CD8-positive, alpha-beta memory T cell (primary cell): ENCODE results near the gene SHMT2. TPM values are rescaled to one million over a fixed set of nuclear protein-coding genes. Genes with fewer than 3 reads are reported as not detected.

Source experiments
- CTCF ChIA-PET: fragments of 350-600 bp; sonication (Branson Sonifier 250); formaldehyde crosslinking; loops from one replicate; lab custom pipeline; 2021; ENCODE audit warnings: antibody characterized with exemption; lab: Charles Lee
- POLR2A ChIA-PET: fragments of 350-600 bp; sonication (Branson Sonifier 250); formaldehyde crosslinking; loops from one replicate; lab custom pipeline; 2021; ENCODE audit warnings: antibody characterized with exemption; lab: Charles Lee
- DNase-seq, 5 donors: peaks; one replicate each; pipeline versions ENCODE4 v3.0.0 to v3.0.0-alpha.2; 2020 to 2022; ENCODE audit warnings: mixed read lengths in 1 of 5
- H3K27ac ChIP-seq: one replicate; pipeline ENCODE4 v1.7.0; 2013; ENCODE audit warnings: low read depth, mild to moderate bottlenecking, low read length, moderate library complexity
- H3K27me3 ChIP-seq: 2 replicates; pipeline ENCODE4 v1.7.0; 2013; ENCODE audit warnings: low read length, mild to moderate bottlenecking; ENCODE audit not compliant: insufficient read depth, poor library complexity, severe bottlenecking
- H3K36me3 ChIP-seq: 2 replicates; pipeline ENCODE4 v1.7.0; 2013; ENCODE audit warnings: mild to moderate bottlenecking, low read length, moderate library complexity; ENCODE audit not compliant: insufficient read depth
- H3K4me1 ChIP-seq: 2 replicates; pipeline ENCODE4 v1.7.0; 2013; ENCODE audit warnings: mild to moderate bottlenecking, low read length, moderate library complexity; ENCODE audit not compliant: insufficient read depth
- H3K4me3 ChIP-seq: 2 replicates; pipeline ENCODE4 v1.7.0; 2013; ENCODE audit warnings: mild to moderate bottlenecking, low read length
- H3K9me3 ChIP-seq: 2 replicates; pipeline ENCODE4 v1.7.0; 2013; ENCODE audit warnings: mild to moderate bottlenecking, low read length
- H3K27ac Mint-ChIP-seq, 8 donors: one replicate each; pipeline ENCODE4 v1.8.0; 2020 to 2021; ENCODE audit warnings: mixed read lengths in 8 of 8, mild to moderate bottlenecking in 6 of 8, inconsistent platforms in 3 of 8, moderate library complexity in 3 of 8
- H3K27me3 Mint-ChIP-seq, 2 donors: one replicate each; pipeline ENCODE4 v1.8.0; 2020 to 2021; ENCODE audit warnings: mixed read lengths in 2 of 2, mild to moderate bottlenecking in 1 of 2, moderate library complexity in 1 of 2
- H3K36me3 Mint-ChIP-seq, 3 donors: one replicate each; pipeline ENCODE4 v1.8.0; 2020 to 2021; ENCODE audit warnings: mixed read lengths in 3 of 3, inconsistent platforms in 1 of 3, mild to moderate bottlenecking in 1 of 3
- H3K4me1 Mint-ChIP-seq, 3 donors: one replicate each; pipeline ENCODE4 v1.8.0; 2020 to 2021; ENCODE audit warnings: mixed read lengths in 3 of 3, inconsistent platforms in 1 of 3, mild to moderate bottlenecking in 1 of 3
- H3K4me3 Mint-ChIP-seq, 7 donors: one replicate each; pipeline ENCODE4 v1.8.0; 2020 to 2021; ENCODE audit warnings: mixed read lengths in 7 of 7, mild to moderate bottlenecking in 6 of 7, moderate library complexity in 4 of 7, inconsistent platforms in 2 of 7
- H3K9me3 Mint-ChIP-seq, 5 donors: one replicate each; pipeline ENCODE4 v1.8.0; 2020 to 2022; ENCODE audit warnings: mixed read lengths in 5 of 5, mild to moderate bottlenecking in 3 of 5, moderate library complexity in 2 of 5, inconsistent platforms in 1 of 5
- polyA plus RNA-seq: library from polyadenylated mRNA; unstranded; fragments of 300-500 nt; fragmentation: Illumina TruSeq; gene quantifications from one replicate; pipeline ENCODE4 v1.2.3, GENCODE V29; 2021
- total RNA-seq, 2 experiments: library from RNA; stranded (reverse); gene quantifications; one replicate each; pipeline ENCODE4 v1.2.3, GENCODE V29; 2021

Gene SHMT2
- total and polyA plus RNA-seq, 3 experiments from 2014 or later = 34.7 to 352 (median 349) TPM

GRCh38 chr12:57212701-57213057 is 16.8 kb upstream of the SHMT2 start:
- H3K4me1 ChIP-seq = peaks cover 34% of the 10 kb centered on the region
- H3K4me1 Mint-ChIP-seq = peaks cover 31 to 44% (median 36%) of the 10 kb centered on the region in 3 donors
- H3K27me3 Mint-ChIP-seq = peaks cover 38 to 41% of the 10 kb centered on the region in 2 donors
- DNase-seq = no peak
- H3K36me3 Mint-ChIP-seq = no peaks in the 10 kb centered on the region
- ChIA-PET CTCF (interaction anchor here (0.8 to 4.7 kb wide), 13 partner anchors 11 to 576 kb away, joined by 3 to 262 read pairs (median 6); partner anchors contain the start of genes INHBE and SHMT2), POLR2A (interaction anchor here (2.0 kb wide), 1 partner anchor 26 kb away, joined by 13 read pairs; no protein-coding TSS in a partner anchor)
- no peaks in the 10 kb centered on the region for H3K36me3 ChIP-seq
- H3K9me3 ChIP-seq = no peaks in the 10 kb centered on the region
- no peak overlapping the region for H3K27ac ChIP-seq
- H3K27ac Mint-ChIP-seq = peak overlapping the region in 1 of 8 donors; percentile 55
- peak overlapping the region in 1 of 7 donors; percentile 32 for H3K4me3 Mint-ChIP-seq
- H3K9me3 Mint-ChIP-seq = peaks cover 0 to 1% (median 0%) of the 10 kb centered on the region in 5 donors
- H3K4me3 ChIP-seq = no peak overlapping the region
- peaks cover 37% of the 10 kb centered on the region for H3K27me3 ChIP-seq

DNA sequence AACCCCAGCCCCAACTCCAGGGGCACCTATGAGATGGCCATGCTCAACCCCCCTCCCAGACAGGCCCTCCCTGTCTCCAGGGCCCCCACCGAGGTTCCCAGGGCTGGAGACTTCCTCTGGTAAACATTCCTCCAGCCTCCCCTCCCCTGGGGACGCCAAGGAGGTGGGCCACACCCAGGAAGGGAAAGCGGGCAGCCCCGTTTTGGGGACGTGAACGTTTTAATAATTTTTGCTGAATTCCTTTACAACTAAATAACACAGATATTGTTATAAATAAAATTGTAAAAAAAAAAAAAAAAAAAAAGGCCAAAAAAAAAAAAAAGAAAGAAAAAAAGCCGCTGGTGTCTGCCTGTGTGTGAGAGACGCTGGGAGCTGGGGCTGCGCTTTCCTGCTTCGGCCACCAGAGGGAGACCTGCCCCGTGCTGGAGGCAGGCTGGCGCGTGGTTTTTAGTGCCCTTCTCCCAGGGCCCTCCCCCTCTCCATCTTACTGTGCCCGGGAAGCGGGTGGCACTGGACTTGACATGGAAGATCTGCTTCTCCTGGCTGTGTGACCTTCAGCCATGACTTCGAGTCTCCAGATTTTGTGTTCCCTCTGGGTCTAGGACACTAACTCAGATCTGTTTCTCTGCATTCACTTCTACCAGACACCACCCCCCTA is 16.3 kb upstream of the SHMT2 start:
- no peak overlapping the region for H3K27ac ChIP-seq
- DNase-seq = peak; percentile 74 to 87 (median 80)
- CTCF ChIA-PET = interaction anchor here (0.8 to 4.7 kb wide), 19 partner anchors 10 to 577 kb away, joined by 3 to 262 read pairs (median 3); partner anchors contain the start of genes INHBE and SHMT2
- H3K36me3 ChIP-seq = no peaks in the 10 kb centered on the region
- H3K9me3 ChIP-seq = no peaks in the 10 kb centered on the region
- H3K9me3 Mint-ChIP-seq = peaks cover 0 to 1% (median 0%) of the 10 kb centered on the region in 5 donors
- peaks cover 42% of the 10 kb centered on the region for H3K27me3 ChIP-seq
- H3K27ac Mint-ChIP-seq = peak overlapping the region in 5 of 8 donors; percentile 32 to 68 (median 59)
- peaks cover 36% of the 10 kb centered on the region for H3K4me1 ChIP-seq
- peaks cover 31 to 49% (median 36%) of the 10 kb centered on the region in 3 donors for H3K4me1 Mint-ChIP-seq
- POLR2A ChIA-PET = interaction anchor here (0.6 to 2.0 kb wide), 7 partner anchors 26 to 302 kb away, joined by 3 to 13 read pairs (median 6); no protein-coding TSS in a partner anchor
- H3K36me3 Mint-ChIP-seq = no peaks in the 10 kb centered on the region
- H3K27me3 Mint-ChIP-seq = peaks cover 43 to 46% of the 10 kb centered on the region in 2 donors
- no peak overlapping the region for H3K4me3 ChIP-seq
- peak overlapping the region in 3 of 7 donors; percentile 25 to 79 (median 40) for H3K4me3 Mint-ChIP-seq

GRCh38 chr12:57213763-57214397 is 15.6 kb upstream of the SHMT2 start:
- Histone ChIP-seq H3K27ac (no peak overlapping the region), H3K4me3 (no peak overlapping the region), H3K9me3 (no peaks in the 10 kb centered on the region), H3K36me3 (no peaks in the 10 kb centered on the region), H3K4me1 (peaks cover 36% of the 10 kb centered on the region), H3K27me3 (peaks cover 49% of the 10 kb centered on the region)
- DNase-seq = no peak
- CTCF ChIA-PET = interaction anchor here (0.7 to 4.7 kb wide), 24 partner anchors 10 to 577 kb away, joined by 3 to 262 read pairs (median 3); partner anchors contain the start of genes INHBE, LRP1 and SHMT2
- Mint-ChIP-seq H3K27ac (peak overlapping the region in 6 of 8 donors; percentile 31 to 91 (median 61)), H3K27me3 (peaks cover 50 to 53% of the 10 kb centered on the region in 2 donors), H3K4me1 (peaks cover 33 to 53% (median 36%) of the 10 kb centered on the region in 3 donors), H3K36me3 (no peaks in the 10 kb centered on the region), H3K9me3 (peaks cover 0 to 1% (median 0%) of the 10 kb centered on the region in 5 donors), H3K4me3 (peak overlapping the region in 3 of 7 donors; percentile 40 to 79 (median 41))
- POLR2A ChIA-PET = interaction anchor here (0.6 to 2.0 kb wide), 10 partner anchors 12 to 301 kb away, joined by 3 to 13 read pairs (median 5); no protein-coding TSS in a partner anchor

- CTCF ChIA-PET = interaction anchor here (0.7 to 4.7 kb wide), 22 partner anchors 9 to 260 kb away, joined by 3 to 262 read pairs (median 4); partner anchors contain the start of genes INHBE, LRP1 and SHMT2
- peaks cover 0 to 1% (median 0%) of the 10 kb centered on the region in 5 donors for H3K9me3 Mint-ChIP-seq
- POLR2A ChIA-PET = interaction anchor here (0.7 to 2.0 kb wide), 5 partner anchors 11 to 28 kb away, joined by 3 to 13 read pairs (median 5); no protein-coding TSS in a partner anchor
- Histone ChIP-seq H3K27ac (no peak overlapping the region), H3K4me3 (no peak overlapping the region), H3K27me3 (peaks cover 54% of the 10 kb centered on the region), H3K36me3 (no peaks in the 10 kb centered on the region), H3K9me3 (no peaks in the 10 kb centered on the region), H3K4me1 (peaks cover 36% of the 10 kb centered on the region)
- H3K36me3 Mint-ChIP-seq = no peaks in the 10 kb centered on the region
- H3K27ac Mint-ChIP-seq = peak overlapping the region in 5 of 8 donors; percentile 31 to 91 (median 63)
- H3K4me3 Mint-ChIP-seq = peak overlapping the region in 5 of 7 donors; percentile 37 to 79 (median 58)
- peaks cover 54 to 56% of the 10 kb centered on the region in 2 donors for H3K27me3 Mint-ChIP-seq
- peak; percentile 55 to 77 (median 57) for DNase-seq
- H3K4me1 Mint-ChIP-seq = peaks cover 33 to 53% (median 36%) of the 10 kb centered on the region in 3 donors
These were observed 15.1 kb upstream of the SHMT2 start for GRCh38 chr12:57214398-57214781.

- Mint-ChIP-seq H3K36me3 (no peaks in the 10 kb centered on the region), H3K4me1 (peaks cover 36 to 57% (median 36%) of the 10 kb centered on the region in 3 donors), H3K27me3 (peaks cover 59 to 61% of the 10 kb centered on the region in 2 donors), H3K9me3 (peaks cover 0 to 1% (median 0%) of the 10 kb centered on the region in 5 donors), H3K27ac (peak overlapping the region in 4 of 8 donors; percentile 44 to 92 (median 76)), H3K4me3 (peak overlapping the region; percentile 22 to 85 (median 56))
- Histone ChIP-seq H3K4me1 (peaks cover 36% of the 10 kb centered on the region), H3K4me3 (no peak overlapping the region), H3K27ac (no peak overlapping the region), H3K9me3 (no peaks in the 10 kb centered on the region), H3K36me3 (no peaks in the 10 kb centered on the region), H3K27me3 (peaks cover 60% of the 10 kb centered on the region)
- DNase-seq = no peak
- ChIA-PET POLR2A (interaction anchor here (1.1 to 1.3 kb wide), 2 partner anchors 10 to 24 kb away, joined by 3 to 4 read pairs; no protein-coding TSS in a partner anchor), CTCF (interaction anchor here (0.6 to 4.7 kb wide), 13 partner anchors 9 to 462 kb away, joined by 3 to 262 read pairs (median 4); partner anchors contain the start of genes SHMT2 and STAC3)
These were observed 14.4 kb upstream of the SHMT2 start for GRCh38 chr12:57215065-57215464.

DNA sequence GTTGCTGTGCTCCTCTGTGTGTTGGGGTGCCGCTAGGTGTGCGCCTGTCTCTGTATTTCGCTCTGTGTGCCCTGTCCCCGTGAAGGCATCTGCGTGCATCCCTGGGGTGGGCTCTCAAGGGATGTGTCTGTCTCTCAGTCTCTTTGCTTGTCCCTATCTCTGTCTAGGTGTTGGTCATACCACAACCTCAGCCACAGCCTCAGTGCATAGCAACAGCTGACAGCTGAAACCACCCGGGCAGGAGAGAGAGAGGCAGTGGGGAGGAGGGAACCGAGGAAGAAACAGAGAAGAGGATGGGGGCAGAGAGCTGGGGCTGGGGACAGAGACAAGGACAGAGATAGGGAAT is 13.9 kb upstream of the SHMT2 start:
- no peaks in the 10 kb centered on the region for H3K36me3 Mint-ChIP-seq

More for the DNA sequence above, 13.9 kb upstream of the SHMT2 start:
- Mint-ChIP-seq H3K27ac (peak overlapping the region in 7 of 8 donors; percentile 44 to 92 (median 78)), H3K4me3 (peak overlapping the region; percentile 32 to 85 (median 75)), H3K4me1 (peaks cover 37 to 59% (median 38%) of the 10 kb centered on the region in 3 donors), H3K9me3 (peaks cover 0 to 1% (median 0%) of the 10 kb centered on the region in 5 donors), H3K27me3 (peaks cover 62 to 64% of the 10 kb centered on the region in 2 donors)
- DNase-seq = peak in 4 of 5 donors; percentile 19 to 67 (median 41)
- H3K27me3 ChIP-seq = peaks cover 64% of the 10 kb centered on the region
- peaks cover 36% of the 10 kb centered on the region for H3K4me1 ChIP-seq
- POLR2A ChIA-PET = interaction anchor here (1.1 kb wide), 1 partner anchor 23 kb away, joined by 4 read pairs; no protein-coding TSS in a partner anchor
- no peaks in the 10 kb centered on the region for H3K9me3 ChIP-seq
- CTCF ChIA-PET = interaction anchor here (3.2 to 4.7 kb wide), 3 partner anchors 11 to 27 kb away, joined by 28 to 262 read pairs (median 48); partner anchors contain the start of gene SHMT2
- H3K36me3 ChIP-seq = no peaks in the 10 kb centered on the region
- peak overlapping the region; percentile 7 for H3K4me3 ChIP-seq
- H3K27ac ChIP-seq = no peak overlapping the region
